KG1 (cell line): Measurements from ENCODE around the gene MMRN2.
"Not testable (repeated sequence)": the region's sequence is repeated elsewhere in the genome, so short reads cannot be mapped to it uniquely, and the experiment has no call there.

Experiments
- DNase-seq: peaks from one replicate; lab custom pipeline; 2025; lab: John Stamatoyannopoulos, UW

MMRN2 gene

GRCh38 chr10:86956848-86957448 lies 467 bp downstream of the MMRN2 start:
- DNase-seq: no peak

DNA sequence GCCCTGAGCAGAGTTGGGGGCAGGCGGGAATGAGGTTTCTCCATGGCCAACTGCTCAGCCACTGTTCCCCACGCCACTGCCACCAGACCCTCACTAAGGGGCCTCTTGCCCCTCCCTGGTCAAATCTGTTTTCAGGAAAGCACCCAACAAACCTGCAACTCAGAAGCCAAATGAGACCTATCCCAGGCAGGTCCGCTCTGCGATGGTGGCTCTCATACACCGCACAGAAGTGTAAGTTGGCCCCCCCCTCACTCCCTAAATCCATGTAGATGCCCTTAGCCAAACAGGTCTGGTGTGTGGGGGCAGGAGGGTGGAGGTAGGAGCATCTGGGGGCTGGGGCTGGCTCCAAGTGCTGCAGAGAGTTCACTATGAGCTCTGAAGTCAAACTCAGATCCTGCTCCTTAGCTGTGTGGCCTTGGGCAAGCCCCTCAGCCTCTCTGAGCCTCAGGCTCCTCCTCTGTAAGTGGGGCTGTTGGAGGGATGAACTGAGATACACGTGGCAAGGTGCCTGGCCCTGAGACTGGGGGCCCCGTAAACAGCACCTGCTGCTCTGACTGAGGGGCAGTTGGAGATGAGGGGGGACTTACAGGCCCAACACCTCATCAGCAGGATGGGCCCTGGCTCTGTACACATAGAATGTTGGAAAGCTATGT lies 1.1 kb downstream of the MMRN2 start:
- DNase-seq: no peak

DNA sequence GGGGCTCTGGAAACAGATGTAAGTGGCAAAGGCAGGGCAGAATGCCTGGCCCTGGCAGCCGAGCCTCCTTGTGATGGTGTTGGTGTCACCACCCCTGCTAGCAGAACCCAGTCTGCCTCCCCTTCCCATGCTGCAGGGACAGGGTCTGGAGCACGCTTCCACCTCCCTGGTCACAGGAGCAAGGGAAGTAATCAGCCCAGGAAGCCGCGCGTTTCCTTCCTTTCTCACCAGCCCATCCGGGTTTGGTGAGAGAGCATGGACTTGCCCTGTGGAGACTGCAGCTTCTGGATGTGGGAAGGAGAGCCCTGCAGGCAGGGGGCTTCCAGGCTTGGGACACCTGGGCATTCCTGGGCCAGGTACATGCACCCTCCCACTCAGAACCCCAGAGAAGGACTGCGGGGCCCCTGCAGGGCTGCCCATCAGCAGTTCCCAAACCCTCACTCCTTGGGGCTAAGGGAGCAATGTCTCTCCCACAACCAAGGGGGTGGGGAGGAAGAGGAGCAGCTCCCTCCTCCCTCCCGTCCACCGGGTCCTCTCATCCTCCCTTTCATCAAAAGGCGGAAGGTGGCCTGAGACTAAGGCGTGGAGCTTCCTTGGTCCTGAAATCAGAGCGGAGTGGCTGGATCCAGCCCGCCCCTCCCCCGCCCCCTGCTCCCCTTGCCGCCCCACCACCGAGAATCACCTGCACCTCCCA lies 1.8 kb downstream of the MMRN2 start:
- no peak for DNase-seq

DNA sequence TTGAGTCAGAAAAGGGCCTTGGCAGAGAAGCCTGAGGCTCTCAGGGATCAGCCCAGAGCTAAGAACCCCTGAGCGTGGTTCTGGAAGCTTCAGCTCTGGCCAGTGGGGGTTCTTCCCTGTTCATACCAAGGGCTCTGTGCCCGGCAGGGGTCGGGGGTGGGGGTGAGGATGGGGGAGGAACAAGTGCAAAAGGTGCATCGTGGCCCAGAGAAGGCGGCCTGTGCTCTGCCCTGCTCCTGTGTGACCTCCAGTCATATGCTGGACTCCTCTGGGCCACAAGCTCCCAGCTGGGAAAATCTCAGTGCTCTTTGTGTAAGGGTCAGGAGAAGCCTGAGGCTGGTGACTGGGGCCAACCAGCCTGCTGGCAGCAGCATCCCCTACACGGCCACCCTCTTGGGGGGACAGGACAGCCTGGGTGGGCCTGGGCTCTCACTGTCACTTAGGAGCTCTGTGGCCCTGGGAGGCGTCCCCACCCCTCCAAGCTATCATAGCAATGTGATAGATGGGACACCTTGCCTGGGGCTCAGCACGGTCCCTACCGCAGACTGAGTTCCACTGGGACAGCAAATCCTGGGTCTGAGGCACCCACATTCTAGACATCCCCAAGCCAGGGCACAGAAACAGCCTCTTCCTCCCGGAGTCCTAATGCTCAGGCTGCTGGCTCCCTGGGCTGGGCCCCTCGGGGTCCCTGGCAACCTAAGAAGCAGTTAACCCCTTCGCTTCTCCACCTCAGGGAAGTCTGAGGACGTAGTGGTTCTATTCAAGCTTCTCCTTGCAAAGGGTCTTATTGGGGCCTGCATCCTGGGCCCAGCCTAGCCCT lies 2.5 kb downstream of the MMRN2 start:
- DNase-seq: no peak

GRCh38 chr10:86953747-86954680 lies 3.4 kb downstream of the MMRN2 start:
- no peak for DNase-seq

- DNase-seq: not testable (repeated sequence)
Measured at GRCh38 chr10:86952697-86953096, 4.7 kb downstream of the MMRN2 start.

- DNase-seq: no peak
Measured at GRCh38 chr10:86952106-86952505, 5.3 kb downstream of the MMRN2 start.

GRCh38 chr10:86951184-86951761 lies 6.1 kb downstream of the MMRN2 start:
- DNase-seq: no peak

GRCh38 chr10:86950349-86950748 lies 7.1 kb downstream of the MMRN2 start:
- DNase-seq: no peak

DNA sequence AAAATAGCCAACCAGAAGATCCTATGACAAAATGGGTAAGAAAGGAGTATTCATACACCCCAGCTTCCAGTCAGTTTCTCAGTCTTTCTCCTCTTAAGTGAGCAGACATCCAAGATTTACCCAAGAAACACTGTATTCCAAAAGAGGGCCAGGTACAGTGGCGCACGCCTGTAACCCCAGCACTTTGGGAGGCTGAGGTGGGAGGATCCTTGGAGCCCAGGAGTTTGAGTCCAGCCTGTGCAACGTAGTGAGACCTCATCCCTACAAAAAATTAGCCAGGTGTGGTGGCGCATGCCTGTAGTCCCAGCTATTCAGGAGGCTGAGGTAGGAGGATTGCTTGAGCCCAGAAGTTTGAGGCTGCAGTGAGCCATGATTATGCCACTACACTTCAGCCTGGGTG lies 9.6 kb downstream of the MMRN2 start:
- not testable (repeated sequence) for DNase-seq

DNA sequence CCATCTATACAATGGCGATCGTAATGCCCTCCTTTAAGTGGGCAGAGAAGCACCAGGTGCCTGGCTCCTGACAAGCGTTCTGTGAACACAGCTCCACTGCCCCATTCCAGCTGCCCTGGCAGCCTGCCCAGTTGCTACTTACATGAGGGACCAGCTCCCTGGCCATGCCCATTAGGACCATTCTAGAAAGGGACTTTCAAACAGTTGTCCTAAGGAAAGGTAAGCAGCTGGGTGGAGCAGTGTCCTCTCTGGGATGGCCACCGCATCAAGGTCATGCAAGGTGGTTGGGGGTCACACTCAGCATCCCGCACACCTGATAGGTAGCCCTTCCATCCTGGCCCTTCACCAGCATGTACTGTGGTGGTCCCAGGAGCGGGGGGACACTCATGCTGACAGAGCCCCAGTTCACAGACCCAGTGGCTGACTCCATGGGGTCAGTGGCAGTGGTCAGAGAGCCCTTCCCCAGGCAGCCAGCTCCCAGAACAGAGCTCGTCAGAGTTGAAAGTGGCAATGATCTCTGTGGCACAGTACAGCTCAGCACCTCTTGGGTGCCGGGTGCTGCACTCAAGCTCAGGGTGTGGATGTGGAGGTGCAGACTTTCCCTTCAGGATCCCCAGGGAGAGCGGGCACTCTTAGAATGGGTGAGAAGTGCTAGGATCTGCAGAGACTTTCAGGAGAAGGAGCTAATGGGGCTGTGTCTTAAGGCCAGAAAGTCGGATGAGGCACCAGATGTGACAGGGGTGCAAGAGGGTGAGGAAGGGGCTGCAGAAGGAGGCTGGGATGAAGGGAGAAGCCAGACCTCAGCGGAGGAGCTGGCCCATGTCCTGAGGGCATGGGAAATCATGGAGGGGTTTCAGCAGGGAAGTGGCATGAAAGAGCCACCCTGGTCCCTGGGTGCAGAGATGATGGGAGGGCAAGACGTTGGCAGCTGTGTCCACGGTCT lies 10.9 kb downstream of the MMRN2 start:
- no peak for DNase-seq

DNA sequence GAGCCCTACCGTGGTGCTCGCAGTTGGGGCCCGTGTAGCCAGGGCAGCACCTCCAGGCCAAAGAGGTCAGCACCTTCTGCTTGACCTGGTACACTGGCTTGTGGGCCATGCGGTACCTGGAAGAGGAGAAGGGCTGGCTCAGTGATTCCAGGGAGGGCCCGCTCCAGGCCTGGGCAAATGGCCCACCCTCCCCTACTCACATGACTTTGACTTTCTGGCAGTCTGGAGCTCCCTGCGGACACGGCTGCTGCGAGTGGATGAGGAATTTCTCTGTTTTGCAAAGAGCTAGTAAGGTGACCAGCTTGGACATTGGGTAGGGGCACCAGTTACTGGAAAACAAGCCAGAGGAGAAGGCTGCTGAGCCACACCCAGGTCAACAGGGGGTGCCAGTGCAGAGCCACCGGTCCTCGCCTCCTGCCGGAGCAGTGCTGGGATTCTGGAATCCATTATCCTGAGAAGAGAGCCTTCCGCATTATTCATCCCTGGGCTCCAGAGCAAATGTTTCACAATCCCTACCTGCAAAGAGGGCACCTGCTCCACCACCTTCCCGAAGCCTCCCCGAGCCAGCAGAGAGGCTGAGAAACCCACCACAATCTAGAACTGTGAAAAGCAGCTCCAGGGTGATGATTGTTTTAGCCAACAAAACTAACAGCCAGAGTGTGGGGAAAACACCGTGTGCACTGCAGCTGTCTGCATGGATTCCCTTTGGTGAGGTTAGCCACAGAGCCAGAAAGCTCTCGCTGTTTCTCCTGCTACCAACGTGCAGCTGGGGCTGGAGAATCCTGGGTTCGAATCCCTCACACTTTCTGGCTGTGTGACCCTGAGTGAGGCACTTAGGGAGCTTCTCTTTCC lies 11.8 kb downstream of the MMRN2 start:
- no peak for DNase-seq

DNA sequence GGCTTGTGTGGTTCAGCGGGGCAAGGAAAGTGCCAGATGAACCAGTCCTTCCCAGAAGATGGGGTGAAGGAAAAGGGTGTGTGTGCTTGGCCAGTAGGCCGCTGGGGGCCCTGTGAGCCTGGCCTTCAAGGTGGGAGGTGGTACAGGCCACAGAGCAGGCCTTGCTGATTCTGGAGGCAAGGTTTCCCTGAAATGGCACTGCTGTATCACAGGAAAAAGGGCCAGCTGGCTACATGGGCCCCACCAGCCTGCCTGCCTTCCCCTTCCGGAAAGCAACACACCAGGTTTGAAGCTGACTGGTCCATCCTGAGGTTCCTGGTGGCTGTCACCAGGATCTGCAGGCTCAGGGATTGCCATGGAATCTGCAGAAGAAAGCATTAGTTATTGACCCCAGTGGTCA lies 12.5 kb downstream of the MMRN2 start:
- DNase-seq: no peak

DNA sequence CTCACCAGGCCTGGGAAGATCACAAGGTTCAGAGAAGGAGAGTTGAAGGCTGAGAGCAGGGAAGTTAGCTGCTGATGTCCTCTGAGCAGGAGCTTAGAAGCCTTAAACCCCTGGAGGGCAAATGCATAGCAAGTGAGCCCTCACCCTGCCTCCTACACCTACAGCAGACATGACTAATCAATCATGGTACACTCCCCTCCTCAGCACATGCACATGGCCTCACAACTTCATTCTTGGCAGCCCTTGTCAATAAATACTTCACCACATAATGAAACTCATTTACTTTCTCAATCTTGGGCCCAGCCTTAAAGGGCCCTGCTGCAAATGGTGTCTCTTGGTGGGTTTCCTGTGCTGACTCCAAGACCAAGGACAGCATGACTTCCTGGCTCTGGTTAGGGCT lies 12.9 kb downstream of the MMRN2 start:
- no peak for DNase-seq

GRCh38 chr10:86944031-86944419 lies 13.4 kb downstream of the MMRN2 start:
- DNase-seq: no peak

DNA sequence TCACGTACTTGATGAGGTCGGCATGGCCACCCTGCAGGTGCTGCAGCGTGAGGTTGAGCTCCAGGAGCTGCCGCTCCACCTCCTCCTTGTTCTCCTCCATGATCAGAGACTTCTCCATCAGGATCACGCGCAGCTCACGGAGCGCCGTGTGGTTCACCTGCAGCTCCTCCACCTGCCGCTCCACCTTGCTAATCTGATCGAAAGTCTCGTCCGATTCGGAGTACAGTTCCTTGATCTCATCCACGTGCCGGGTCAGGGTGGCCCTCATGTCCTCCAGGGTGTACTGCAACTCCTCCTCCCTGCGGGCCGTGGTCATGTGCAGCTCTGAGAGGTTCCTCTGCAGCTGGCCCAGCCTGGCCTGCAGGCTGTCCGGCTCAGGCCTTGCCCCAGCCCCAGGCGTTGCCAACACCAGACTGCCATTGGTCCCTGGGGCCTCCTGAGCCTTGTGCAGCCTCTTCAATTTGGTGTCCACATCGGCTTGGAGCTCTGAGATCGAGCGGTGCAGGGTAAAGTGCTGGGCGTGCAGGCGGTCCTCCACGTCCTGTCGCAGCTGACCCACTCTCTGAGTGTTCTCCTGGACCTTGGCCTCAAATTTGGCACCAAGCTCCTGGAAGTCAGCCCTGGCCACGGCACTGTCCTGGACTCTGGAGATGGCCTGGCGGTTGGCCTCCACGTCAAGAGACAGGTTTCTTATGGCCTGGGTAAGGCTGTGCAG lies 13.9 kb downstream of the MMRN2 start:
- no peak for DNase-seq

DNA sequence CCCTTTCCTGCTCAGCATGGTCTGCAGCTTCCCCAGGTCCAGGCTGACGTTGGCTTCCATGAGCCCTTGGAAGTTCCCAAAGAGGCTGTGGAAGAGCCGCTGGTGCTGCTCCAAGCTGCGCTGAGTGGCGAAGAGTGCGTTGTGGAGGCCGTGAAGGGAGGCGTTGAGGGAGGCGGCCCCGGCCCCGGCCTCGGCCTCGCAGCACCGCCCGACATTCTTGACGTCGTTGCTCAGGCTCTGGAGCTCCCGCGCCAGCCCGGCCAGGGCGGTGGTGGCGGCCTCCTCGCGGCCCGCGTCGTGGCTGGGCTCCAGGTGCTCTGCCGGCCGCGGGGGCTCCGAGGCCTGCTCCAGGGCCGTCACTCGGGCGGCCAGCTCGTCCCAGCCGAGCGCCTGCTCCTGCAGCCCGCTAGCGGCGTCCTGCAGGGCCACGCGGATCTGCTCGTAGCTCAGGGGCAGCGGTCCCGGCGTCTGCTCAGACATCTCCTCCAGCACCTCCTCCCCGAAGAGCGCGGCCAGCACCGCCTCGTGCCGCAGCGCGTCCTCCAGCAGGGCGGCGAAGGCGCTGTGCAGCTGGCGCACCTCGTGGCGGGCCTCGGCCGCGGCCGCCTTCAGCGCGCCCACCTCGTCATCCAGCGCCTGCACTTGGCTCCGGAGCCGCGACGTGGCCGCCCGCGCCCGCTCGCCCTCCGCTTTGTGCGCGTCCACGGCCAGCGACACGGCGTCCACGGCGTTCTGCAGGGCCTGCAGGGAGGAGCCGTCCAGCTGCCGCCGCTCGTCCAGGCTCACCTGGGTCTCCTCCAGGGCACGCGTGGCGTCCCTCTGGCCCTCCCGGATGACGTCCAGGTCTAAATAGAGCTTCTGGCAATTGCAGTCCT lies 14.7 kb downstream of the MMRN2 start:
- no peak for DNase-seq
